Measurements from ENCODE around the gene APOBEC3C.
"Not testable (repeated sequence)": the region's sequence is repeated elsewhere in the genome, so short reads cannot be mapped to it uniquely, and the experiment has no call there.

Gene APOBEC3C

GRCh38 chr22:38981005-38981991, 32.8 kb upstream of the APOBEC3C start:
- DNase-seq (ENCODE audit: low read depth), result no peak
- H3K4me3 ChIP-seq (ENCODE audit: low read depth, low read length), result no peak overlapping the region

DNA sequence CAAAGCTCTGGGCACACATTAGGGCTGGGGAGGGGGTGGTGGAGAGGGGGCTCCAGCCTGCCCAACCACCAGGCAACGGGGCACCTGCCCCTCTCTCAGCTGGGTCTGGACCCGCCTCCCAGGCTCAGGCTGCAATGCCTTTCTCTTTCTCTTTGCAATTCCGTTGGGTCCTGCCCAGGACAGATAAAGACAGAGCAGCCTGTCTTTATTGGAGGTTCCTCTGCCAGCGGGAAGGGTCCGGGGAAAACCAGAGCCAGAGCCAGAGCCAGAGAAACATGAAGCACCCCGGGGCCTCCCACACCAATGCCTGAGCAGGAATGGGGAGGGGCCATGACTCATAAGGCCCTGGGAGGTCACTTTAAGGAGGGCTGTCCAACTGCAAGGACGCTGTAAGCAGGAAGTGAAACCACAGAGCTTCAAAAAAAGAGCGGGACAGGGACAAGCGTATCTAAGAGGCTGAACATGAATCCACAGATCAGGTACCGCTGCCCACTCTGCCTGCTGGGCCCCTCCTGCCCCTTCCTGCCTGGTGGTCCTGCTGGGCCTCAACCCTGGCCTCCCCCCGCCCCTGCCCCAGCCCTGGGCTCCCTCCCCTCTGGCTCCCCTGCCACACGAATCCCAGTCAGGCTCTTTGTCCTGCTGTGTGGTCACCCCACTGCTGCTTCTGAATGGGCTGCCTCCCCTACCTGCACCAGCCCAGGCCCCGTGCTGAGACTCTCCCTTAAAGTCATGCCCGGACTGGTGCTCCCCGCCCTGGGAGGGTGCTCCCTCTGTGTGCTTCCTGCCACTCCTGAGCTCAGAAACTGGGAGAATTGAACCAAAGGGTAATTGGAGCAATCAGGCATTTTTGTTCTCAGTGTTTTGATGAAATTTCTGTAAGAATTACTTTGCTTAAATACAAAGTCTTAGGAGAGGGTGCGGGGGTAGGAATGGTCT, 31.8 kb upstream of the APOBEC3C start, which contains the start of gene APOBEC3B:
Gene APOBEC3B (plus strand): TSS at position 356 of the 936 bp plus-strand sequence. CDS start 107 bp downstream, at position 463.
- DNase-seq (ENCODE audit: low read depth), result peak; percentile 58
- H3K4me3 ChIP-seq (ENCODE audit: low read depth, low read length), result peak within 1 kb of the TSS; percentile 29

DNA sequence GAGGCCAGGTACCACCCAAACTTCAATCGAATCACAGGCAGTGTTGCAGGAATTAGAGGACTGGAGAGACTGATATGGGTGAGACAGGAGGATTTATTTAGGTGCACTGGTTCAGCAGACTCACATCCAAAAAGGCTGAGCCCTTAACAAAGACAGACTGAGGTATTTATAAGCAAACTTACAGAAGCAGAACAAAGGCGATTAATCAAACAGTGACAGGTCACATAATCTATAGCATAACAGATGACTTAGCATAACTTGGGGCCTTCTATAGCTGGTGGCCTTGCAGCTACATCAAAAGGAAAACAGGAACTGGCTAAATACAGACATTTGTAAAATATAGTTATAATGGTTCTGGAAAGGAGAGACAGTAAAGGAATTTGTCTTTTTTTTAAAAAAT, 29.8 kb upstream of the APOBEC3C start:
- DNase-seq (ENCODE audit: low read depth), result no peak
- H3K4me3 ChIP-seq (ENCODE audit: low read depth, low read length), result no peak overlapping the region

DNA sequence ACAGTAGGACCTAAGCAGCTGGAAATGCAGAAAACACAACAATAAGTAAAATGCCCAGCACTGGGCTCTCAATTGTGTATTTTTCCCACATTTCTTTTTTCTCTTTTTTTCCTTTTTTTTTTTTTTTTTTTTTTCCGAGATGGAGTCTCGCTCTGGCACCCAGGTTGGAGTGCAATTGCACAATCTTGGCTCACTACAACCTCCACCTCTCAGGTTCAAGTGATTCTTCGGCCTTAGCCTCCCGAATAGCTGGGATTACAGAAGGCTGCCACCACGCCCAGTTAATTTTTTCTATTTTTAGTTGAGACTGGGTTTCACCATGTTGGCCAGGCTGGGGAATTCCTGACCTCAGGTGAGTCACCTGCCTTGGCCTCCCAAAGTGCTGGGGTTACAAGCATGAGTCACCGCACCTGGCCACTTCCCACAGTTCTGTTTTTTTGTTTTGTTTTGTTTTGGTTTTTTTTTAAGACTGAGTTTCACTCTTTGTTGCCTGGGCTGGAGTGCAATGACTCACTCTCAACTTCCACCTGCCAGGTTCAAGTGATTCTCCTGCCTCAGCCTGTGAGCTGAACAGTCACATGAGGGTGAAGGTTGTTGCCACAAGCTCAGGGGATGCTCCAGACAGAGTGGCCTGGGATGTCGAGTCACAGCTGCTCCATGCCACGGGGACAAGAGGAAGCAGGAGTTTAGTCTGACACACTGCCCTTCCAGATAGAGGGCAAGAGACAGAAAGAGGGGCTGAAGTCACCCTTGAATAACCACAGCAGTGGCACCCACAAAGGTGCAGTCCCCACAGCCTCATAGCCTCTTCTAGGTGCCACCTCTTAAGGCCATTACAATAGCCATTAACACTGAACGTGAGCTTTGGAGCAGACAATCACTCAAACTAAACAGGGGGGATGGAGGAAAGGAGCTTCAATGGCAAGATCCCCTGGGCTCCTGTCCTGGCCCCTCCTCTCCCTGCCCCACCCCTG, 29.0 kb upstream of the APOBEC3C start:
- DNase-seq (ENCODE audit: low read depth); H3K4me3 ChIP-seq (ENCODE audit: low read depth, low read length): not testable (repeated sequence)

- no peak for DNase-seq (ENCODE audit: low read depth)
- H3K4me3 ChIP-seq (ENCODE audit: low read depth, low read length), result no peak overlapping the region
Observed at GRCh38 chr22:38986629-38987028, 27.4 kb upstream of the APOBEC3C start.

DNA sequence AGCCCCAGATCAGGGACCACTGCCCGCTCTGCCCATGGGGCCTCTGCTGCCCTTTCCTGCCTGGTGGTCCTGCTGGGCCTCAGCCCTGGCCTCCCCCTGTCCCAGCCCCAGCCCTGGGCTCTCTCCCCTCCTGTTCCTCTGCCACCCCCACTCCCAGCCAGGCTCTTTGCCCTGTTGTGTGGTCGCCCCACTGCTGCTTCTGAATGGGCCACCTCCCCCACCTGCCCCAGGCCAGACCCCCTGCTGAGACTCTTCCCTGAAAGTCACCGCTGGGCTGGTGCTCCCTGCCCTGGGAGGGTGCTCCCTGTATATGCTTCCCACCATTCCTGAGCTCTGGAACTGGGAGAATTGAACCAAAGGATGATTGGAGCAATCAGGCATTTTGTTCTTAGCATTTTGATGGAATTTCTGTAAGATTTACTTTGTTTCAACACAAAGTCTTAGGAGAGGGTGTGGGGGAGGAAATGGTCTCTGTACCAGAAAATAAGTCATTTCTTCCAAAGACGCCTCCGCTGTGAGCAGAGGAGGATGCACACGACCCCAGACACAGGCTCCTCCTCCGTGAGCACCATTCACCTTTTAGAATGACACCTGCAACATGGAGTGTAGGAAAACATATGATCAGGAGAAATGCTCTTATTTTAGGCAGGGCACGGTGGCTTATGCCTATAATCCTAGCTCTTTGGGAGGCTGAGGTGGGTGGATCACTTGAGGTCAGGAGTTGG, 26.7 kb upstream of the APOBEC3C start:
- DNase-seq (ENCODE audit: low read depth), result no peak
- no peak overlapping the region for H3K4me3 ChIP-seq (ENCODE audit: low read depth, low read length)

DNA sequence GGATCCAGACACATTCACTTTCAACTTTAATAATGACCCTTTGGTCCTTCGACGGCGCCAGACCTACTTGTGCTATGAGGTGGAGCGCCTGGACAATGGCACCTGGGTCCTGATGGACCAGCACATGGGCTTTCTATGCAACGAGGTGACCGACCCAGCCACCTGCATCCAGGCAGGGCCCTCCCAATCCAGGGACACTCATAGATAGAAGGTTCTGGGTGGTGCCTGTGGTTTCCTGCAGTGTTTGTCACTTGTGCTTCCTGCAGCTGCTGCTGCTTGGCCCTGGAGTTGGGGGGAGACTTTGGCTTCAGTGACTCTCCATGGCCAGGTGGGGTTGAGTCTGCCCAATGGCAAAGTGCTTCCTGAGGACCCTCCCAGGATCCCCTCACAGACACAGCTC, 24.6 kb upstream of the APOBEC3C start:
- no peak for DNase-seq (ENCODE audit: low read depth)
- H3K4me3 ChIP-seq (ENCODE audit: low read depth, low read length), result no peak overlapping the region

DNA sequence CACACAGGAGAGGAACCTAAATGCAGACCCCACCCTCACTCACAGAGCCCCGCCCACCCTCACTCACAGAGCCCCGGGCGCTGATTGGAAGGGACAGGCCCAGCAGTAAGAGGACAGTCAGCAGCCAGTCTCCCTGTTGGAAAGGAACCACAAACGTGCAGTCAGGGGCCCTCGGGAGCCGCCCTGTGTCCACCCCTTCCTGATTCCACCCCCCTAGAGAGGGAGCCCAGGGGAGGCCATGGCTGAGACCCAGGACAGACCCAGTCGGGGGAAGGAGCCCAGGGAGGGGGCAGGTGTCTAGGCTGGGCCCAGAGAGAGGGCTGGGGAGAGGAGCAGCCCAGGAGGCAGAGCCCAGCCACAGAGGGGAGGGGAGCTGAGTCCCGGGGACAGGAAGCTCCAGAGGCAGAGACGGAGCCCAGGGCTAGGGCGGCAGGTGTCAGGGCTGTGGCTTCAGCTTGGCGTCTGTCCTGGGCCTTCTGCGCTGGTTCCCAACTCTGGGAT, 21.1 kb upstream of the APOBEC3C start:
- H3K4me3 ChIP-seq (ENCODE audit: low read depth, low read length); DNase-seq (ENCODE audit: low read depth): not testable (repeated sequence)

DNA sequence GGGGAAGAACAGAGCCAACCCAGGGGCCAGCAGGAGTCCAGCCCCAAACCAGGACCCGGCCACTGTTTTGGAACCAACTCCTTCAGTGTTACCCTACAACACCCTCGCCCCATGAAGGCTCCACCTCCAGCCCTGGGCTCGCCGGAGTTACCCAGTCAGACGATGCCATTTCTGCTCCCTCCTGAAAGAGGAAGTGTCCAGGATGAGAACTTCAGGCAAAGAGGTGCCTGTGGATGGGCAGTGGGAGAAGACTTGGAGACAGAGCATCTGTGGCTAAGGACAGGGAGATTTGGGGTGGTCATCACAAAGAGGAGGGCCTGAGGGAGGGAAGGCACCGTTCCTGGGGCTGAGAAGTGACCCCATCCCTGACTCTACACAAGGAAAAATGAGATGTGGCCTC, 18.0 kb upstream of the APOBEC3C start:
- no peak for DNase-seq (ENCODE audit: low read depth)
- no peak overlapping the region for H3K4me3 ChIP-seq (ENCODE audit: low read depth, low read length)

GRCh38 chr22:38997518-38997917, 16.5 kb upstream of the APOBEC3C start:
- H3K4me3 ChIP-seq (ENCODE audit: low read depth, low read length), result no peak overlapping the region
- no peak for DNase-seq (ENCODE audit: low read depth)

- DNase-seq (ENCODE audit: low read depth), result peak; percentile 54
- no peak overlapping the region for H3K4me3 ChIP-seq (ENCODE audit: low read depth, low read length)
Observed at GRCh38 chr22:39003165-39003638, 10.9 kb upstream of the APOBEC3C start.

- no peak overlapping the region for H3K4me3 ChIP-seq (ENCODE audit: low read depth, low read length)
- DNase-seq (ENCODE audit: low read depth), result no peak
Observed at GRCh38 chr22:39007177-39007576, 6.9 kb upstream of the APOBEC3C start.

DNA sequence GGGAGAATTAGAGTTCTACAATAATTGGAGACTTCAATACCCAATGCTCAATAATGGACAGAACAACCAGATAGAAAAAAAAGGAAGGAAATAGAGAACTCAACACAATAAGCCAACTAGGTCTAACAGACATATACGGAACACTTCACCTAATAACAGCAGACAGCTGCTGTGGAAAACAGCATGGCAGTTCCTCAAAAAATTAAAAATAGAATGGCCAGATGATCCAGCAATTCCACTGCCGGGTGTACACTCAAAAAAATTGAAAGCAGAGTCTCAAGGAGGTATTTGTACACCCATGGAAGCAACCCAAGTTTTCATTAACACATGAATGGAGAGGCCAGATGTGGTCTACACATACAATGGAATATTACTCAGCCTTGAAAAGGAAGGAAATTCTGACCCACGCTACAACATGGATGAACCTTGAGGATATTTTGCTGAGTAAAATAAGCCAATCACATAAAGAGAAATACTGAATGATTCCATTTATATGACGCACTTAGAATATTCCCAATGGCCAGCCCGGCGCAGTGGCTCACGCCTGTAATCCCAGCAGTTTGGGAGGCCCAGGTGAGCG, 5.7 kb upstream of the APOBEC3C start:
- not testable (repeated sequence) for DNase-seq (ENCODE audit: low read depth); H3K4me3 ChIP-seq (ENCODE audit: low read depth, low read length)

DNA sequence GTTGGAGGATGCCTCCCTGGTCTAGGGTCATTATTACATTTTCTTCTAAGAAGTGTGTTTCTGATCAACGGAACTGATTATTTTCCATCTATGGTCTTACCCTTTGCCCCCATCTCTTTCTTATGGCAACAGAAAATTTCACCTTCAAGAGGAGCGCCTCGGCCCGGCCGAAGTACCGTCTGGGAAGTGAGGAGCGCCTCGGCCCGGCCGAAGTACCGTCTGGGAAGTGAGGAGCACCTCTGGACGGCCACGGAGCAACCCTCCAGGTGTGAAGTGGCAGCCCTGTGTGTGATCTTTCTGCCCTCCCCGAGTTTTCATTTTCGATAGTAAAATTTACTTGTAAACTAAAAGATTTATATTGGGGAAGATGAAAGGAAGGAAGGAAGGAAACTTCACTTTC, 3.1 kb upstream of the APOBEC3C start:
- DNase-seq (ENCODE audit: low read depth), result no peak
- no peak overlapping the region for H3K4me3 ChIP-seq (ENCODE audit: low read depth, low read length)

GRCh38 chr22:39012533-39013511, 1.2 kb upstream of the APOBEC3C start:
- no peak for DNase-seq (ENCODE audit: low read depth)
- no peak overlapping the region for H3K4me3 ChIP-seq (ENCODE audit: low read depth, low read length)

DNA sequence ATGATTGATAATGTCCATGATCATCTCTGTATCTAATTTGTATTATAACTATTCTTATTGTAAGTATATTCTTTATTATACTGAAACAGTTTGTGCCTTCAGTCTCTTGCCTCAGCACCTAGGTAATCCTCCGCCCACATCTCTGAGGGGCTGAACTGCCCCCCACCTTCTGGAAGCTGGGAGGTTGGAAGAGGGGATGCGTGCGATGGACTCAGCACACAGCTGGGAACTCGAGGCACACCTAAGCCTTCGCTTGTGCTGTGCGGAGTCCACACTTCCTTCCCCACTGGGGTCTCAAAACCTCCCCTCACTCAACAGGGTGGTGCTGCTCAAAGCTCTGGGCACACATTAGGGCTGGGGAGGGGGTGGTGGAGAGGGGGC, 506 bp upstream of the APOBEC3C start:
- not testable (repeated sequence) for DNase-seq (ENCODE audit: low read depth)
- H3K4me3 ChIP-seq (ENCODE audit: low read depth, low read length), result peak overlapping the region; percentile 62
